NCI-H2171 treated with DMSO at 0.1 percent for 48 hours (cell line): ENCODE measurements around the gene FRZB.
A peak's percentile ranks its signal among the peaks of the same experiment; 100 is the strongest.

ENCODE experiments used
- DNase-seq: peaks from one replicate; lab custom pipeline; 2025; lab: John Stamatoyannopoulos, UW

Gene FRZB

DNA sequence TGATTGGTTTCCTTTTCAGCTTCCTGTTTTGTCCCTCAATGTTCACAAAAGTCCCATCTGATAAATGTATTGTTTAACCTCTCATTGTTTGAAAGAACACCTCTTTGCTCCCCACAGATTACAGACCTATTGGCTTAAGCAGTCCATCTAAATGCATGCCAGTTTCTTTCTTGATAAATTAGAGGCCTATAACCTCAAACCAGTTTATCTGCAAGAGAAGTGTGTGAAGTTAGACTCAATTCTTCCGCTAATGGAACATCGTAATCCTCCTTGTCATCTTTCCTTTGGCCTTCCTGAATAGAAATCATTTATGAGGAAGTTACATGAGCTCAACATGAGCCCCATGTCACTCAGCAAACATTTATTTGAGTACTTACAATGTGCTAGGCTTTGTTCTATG is 74.0 kb downstream of the FRZB start:
- DNase-seq, result no peak

DNA sequence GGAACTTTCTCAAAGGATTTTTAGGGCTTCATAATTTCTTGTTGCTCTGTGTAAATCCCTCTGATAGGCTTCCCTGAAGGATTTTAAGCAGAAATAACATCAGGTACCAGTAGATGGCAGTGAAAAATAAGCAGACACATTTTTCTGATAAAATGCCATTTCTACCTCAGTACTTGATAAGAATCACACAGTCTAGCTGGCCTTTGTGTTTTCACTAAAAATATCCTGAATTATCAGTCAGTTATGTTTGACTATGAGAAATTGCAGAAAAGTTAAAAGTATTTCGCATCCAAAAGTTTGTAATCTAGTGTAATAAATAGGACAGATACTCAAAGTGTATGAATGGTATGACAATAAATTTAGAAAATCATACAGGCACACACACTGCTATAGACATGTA is 81.7 kb downstream of the FRZB start:
- peak; percentile 57 for DNase-seq

DNA sequence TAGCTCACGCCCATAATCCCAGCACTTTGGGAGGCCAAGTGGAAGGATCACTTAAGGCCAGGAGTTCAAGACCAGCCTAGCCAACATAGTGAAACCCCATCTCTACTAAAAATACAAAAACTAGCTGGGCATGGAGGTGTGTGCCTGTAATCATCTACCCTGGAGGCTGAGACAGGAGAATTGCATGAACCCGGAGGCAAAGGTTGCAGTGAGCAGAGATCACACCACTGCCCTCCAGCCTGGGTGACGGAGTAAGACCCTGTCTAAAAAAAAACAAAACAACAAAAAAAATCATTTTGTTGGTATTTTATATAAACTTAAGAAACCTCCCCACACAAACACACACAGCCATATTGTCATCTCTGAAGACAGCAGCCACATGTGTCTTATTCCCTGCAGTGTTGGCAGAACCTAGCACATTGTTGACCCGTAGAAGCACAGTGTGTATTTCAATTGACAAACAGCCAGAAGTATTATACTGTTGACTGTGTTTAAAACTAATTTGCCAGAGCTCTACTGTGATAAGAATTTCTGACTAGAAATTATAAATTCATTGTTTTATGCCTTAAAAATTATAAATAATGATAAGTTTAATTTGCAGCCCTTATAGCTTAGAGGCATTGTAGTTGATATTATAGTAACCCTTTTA is 82.3 kb downstream of the FRZB start:
- DNase-seq, result no peak
